Transverse colon (tissue), 4 donors: ENCODE results near the gene OTOGL. TPM values are rescaled to one million over a fixed set of nuclear protein-coding genes. Genes with fewer than 3 reads are reported as not detected.

Experiments used
- DNase-seq: peaks from one replicate; pipeline ENCODE4 v3.0.0-alpha.2; 2019
- H3K27ac ChIP-seq, 4 donors: fragments of 200-600 bp; sonication (generic); 2 replicates each; pipeline ENCODE4 v1.5.1; 2016 to 2018; ENCODE audit warnings: inconsistent platforms in 4 of 4
- H3K27me3 ChIP-seq: fragments of 200-600 bp; sonication (generic); 2 replicates; pipeline ENCODE4 v1.5.1; 2017; ENCODE audit warnings: inconsistent platforms
- H3K36me3 ChIP-seq, 4 donors: fragments of 200-600 bp; sonication (generic); 2 replicates each; pipeline ENCODE4 v1.5.1; 2017 to 2019; ENCODE audit warnings: inconsistent platforms in 4 of 4
- H3K4me1 ChIP-seq, 4 donors: fragments of 200-600 bp; sonication (generic); 2 replicates each; pipeline ENCODE4 v1.5.1; 2017 to 2020; ENCODE audit warnings: inconsistent platforms in 4 of 4
- H3K4me3 ChIP-seq, 4 donors: fragments of 200-600 bp; sonication (generic); 1 replicate in 1 of 4; 2 replicates in 3 of 4; pipeline versions ENCODE4 v1.5.1 to v1.6.1; 2017 to 2019; ENCODE audit warnings: inconsistent platforms in 4 of 4
- H3K9me3 ChIP-seq, 2 donors: fragments of 200-600 bp; sonication (generic); 2 replicates each; pipeline ENCODE4 v1.5.1; 2017 to 2019; ENCODE audit warnings: inconsistent platforms in 2 of 2
- EP300 ChIP-seq: sonication (generic); formaldehyde crosslinking; IDR thresholded peaks from one replicate; pipeline ENCODE4 v1.6.1; 2017; ENCODE audit warnings: antibody characterized with exemption, low read depth
- POLR2A ChIP-seq: fragments of 450-650 bp; IDR thresholded peaks from one replicate; pipeline ENCODE4 v1.6.1; 2016; ENCODE audit warnings: antibody characterized with exemption, mild to moderate bottlenecking, moderate library complexity
- POLR2AphosphoS5 ChIP-seq, 3 donors: sonication (generic); formaldehyde crosslinking; IDR thresholded peaks; one replicate each; pipeline ENCODE4 v1.6.1; 2016; ENCODE audit warnings: antibody characterized with exemption in 3 of 3
- WGBS, 2 donors: methylation state at CpG; one replicate each; pipeline ENCODE4 v1.1.5; 2018; ENCODE audit warnings: low coverage in 1 of 2; 5-methylcytosine and 5-hydroxymethylcytosine counted together
- in situ Hi-C, 4 donors: fragments of 200-750 bp; cut with MboI; loops; one replicate each; pipeline versions ENCODE4 v1.15.0 to v1.15.1; 2017; ENCODE audit warnings: low sequenced_read_pairs in 3 of 4, low pct_ligation_motif_present in 1 of 4, low pct_unique_long_range_greater_than_20kb in 1 of 4
- intact Hi-C: fragments of 100-400 bp; cut with DNase I; formaldehyde crosslinking; loops from one replicate; pipeline ENCODE4 v1.15.1; 2023; ENCODE audit warnings: low total_unique reads
- total RNA-seq, 4 donors: library from RNA; depleted of rRNA; stranded (reverse); fragments of >200 nt; gene quantifications; one replicate each; pipeline ENCODE4 v1.1.0, GENCODE V29; 2016
- TF ChIP-seq, protein P1 (sequence below), 5 experiments: fragments of 200-600 bp in 3 of 5; fragments of 450-650 bp in 2 of 5; sonication (generic) in 3 of 5; IDR thresholded peaks; 1 replicate in 2 of 5; 2 replicates in 3 of 5; pipeline ENCODE4 v1.5.1; 2016 to 2017; ENCODE audit warnings: antibody characterized with exemption in 5 of 5, inconsistent platforms in 3 of 5, mild to moderate bottlenecking in 2 of 5, moderate library complexity in 1 of 5

Gene OTOGL, protein sequence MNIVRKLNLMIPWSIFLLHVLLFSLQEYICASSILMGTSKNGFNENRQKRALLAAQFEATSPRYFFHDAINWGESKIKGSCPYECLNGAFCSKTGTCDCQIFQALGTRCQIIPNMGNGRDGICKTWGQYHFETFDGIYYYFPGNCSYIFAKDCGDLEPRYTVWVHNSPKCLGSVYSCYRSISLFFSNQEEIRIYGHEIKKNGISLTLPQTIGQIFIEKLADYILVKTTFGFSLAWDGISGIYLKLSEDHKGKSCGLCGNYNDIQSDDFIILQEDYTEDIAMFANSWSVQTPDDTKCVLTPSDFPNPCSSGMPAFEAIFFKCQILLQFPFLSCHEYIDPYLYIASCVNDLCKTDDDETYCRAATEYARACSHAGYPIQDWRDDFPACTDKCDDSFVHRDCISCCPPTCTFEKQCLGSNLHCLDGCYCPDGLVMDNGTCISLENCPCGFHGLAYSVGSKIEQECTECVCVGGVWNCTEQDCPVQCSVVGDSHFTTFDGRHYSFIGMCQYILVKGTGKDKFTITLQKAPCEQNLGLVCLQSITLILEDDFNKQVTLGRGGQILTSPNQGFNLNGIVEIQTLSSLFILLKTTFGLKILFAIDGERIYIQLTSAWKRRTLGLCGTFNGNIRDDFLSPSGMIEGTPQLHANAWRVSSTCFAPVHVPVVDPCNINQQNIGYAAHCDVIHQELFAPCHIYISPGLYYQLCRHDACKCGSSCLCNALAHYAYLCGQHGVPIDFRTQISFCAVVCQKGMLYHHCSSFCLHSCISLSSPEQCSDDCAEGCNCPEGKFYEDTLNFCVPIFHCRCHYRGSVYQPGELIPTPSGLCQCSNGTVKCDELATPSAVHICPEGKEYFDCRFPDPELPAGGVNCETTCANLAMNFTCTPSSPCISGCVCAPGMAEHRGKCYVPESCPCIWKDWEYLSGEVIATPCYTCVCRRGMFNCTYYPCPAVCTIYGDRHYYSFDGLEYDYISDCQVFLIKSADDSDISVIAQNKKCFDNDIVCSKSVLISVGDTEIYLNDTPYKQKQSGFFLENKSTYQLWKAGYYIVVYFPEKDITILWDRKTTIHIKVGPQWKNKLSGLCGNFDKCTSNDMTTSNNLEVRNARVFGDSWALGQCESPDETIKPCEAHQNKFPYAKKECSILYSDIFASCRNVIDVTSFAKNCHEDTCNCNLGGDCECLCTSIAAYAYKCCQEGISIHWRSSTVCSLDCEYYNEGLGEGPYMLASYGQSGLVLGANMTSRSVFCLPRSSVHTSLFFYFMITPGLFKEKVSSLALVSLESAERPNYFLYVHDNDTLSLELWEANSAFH (N-terminal part only)
- total RNA-seq = under 1 TPM in 3 of 4 donors, not detected in 1; 0.32 to 0.60 (median 0.41) TPM

DNA sequence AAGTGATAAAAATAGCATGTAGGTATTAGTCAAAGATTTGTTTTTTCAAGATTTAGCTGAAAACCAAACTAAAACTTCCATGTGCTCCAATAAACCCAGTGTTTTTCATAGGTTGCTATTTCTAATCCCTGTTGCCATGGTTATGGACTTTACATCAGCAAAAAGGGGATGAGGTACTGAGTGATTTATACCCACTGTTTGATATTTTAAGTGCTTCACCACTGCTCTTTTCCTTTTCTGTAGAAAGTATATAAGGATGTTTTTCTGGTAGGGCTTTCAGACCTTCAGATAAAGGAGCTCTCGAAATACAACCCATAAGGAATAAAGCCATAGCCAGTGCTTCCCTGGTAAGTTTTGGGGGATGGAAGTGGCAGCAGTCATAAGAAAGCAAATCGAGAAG, at the start of gene OTOGL:
Gene OTOGL (plus strand): TSS at position 279 of the 400 bp plus-strand sequence. CDS start 109,895 bp downstream, outside the sequence.
- in situ Hi-C loops = no loop called here
- Histone ChIP-seq H3K27ac (no peak within 1 kb of the TSS), H3K4me3 (no peak within 1 kb of the TSS), H3K27me3 (no peaks in the 10 kb centered on the region), H3K36me3 (no peaks in the 10 kb centered on the region), H3K4me1 (peaks cover 0 to 5% (median 0%) of the 10 kb centered on the region in 4 donors), H3K9me3 (no peaks in the 10 kb centered on the region)
- WGBS, 2 donors = 57 to 58% methylated on average over 2 of the region's 2 CpGs
- TF ChIP-seq, protein P1, sequence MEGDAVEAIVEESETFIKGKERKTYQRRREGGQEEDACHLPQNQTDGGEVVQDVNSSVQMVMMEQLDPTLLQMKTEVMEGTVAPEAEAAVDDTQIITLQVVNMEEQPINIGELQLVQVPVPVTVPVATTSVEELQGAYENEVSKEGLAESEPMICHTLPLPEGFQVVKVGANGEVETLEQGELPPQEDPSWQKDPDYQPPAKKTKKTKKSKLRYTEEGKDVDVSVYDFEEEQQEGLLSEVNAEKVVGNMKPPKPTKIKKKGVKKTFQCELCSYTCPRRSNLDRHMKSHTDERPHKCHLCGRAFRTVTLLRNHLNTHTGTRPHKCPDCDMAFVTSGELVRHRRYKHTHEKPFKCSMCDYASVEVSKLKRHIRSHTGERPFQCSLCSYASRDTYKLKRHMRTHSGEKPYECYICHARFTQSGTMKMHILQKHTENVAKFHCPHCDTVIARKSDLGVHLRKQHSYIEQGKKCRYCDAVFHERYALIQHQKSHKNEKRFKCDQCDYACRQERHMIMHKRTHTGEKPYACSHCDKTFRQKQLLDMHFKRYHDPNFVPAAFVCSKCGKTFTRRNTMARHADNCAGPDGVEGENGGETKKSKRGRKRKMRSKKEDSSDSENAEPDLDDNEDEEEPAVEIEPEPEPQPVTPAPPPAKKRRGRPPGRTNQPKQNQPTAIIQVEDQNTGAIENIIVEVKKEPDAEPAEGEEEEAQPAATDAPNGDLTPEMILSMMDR (IDR thresholded peaks at IDR 0.05) = no peak
- intact Hi-C loops = no loop called here
- no peak for DNase-seq

DNA sequence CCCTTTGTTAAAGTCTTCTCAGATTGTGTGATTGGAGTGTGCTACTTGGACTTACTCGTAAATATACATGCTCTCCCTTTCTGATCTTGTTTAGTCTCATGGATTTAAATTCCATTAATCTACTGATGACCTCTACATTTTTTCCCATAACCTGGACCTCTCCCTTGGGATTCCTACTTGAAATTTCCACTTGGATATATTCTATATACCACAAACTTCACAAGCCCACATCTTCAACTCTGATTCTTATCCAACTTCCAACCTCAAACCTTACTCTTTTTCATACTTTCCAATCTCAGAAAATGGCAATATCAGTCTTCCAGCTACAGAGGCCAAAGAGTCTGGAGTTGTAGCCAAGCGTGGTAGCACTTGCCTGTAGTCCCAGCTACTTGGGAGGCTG, 49.1 kb upstream of the OTOGL start:
- Histone ChIP-seq H3K27ac (no peak overlapping the region), H3K27me3 (no peaks in the 10 kb centered on the region), H3K36me3 (no peaks in the 10 kb centered on the region), H3K4me3 (no peak overlapping the region), H3K4me1 (peaks cover 0 to 15% (median 7%) of the 10 kb centered on the region in 4 donors), H3K9me3 (no peaks in the 10 kb centered on the region)
- intact Hi-C loops = loop anchor here (10.0 kb wide), 1 partner anchor 115 kb away; the partner anchor contains the start of gene PPP1R12A
- no peak for DNase-seq
- TF ChIP-seq EP300 (no peak), POLR2A (no peak)
- TF ChIP-seq, protein P1 (IDR thresholded peaks at IDR 0.05) = no peak
- WGBS, 2 donors = 70 to 71% methylated on average over 2 of the region's 2 CpGs
- in situ Hi-C loops = no loop called here

DNA sequence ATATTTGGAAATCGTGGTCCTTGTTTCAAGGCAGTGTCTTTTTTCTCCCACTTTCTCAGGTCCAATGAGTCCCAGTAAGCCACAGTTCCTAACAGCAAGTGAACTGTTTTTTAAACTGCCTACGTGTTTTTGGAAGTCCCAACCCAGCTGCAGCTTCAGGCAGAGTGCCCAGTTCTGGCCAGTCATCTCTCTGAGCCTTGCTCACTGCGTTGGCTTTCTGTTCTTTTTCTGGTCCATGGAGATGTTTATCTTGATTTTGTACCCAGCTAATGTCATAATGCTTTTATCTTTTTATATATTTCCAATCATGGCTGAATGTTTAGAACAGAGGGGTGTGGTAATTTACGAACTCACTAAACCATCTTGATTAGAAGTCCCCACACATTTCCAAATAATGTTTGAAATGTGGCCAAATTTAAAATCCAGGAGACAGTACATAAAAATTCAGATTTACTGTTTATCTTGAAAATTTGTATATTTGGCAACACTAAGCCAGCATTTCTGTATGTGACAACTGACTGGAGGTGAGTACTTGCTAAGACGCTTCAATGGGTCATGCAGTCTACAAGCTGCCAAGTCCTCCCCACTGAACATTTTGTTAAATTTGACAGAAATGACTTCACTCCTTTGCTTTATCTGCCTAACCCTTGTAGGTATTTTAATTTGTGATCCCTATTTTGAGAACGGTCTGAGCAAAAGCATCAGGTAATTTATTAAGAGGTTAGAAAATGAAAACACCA, 46.1 kb upstream of the OTOGL start:
- H3K4me3 ChIP-seq = no peak overlapping the region
- no peaks in the 10 kb centered on the region for H3K27me3 ChIP-seq
- peak overlapping the region; percentile 37 to 74 (median 64) for H3K27ac ChIP-seq
- DNase-seq = peak; percentile 54
- TF ChIP-seq POLR2AphosphoS5 (IDR thresholded peaks at IDR 0.05) (peak in 2 of 3 donors; percentile 6 to 49), POLR2A (no peak)
- peaks cover 0 to 15% (median 7%) of the 10 kb centered on the region in 4 donors for H3K4me1 ChIP-seq
- 48 to 59% methylated on average over 6 of the region's 6 CpGs for WGBS, 2 donors
- in situ Hi-C loops (no loop called here), intact Hi-C loops (loop anchor here (10.0 kb wide), 1 partner anchor 118 kb away; the partner anchor contains the start of gene PPP1R12A)
- no peaks in the 10 kb centered on the region for H3K9me3 ChIP-seq
- no peaks in the 10 kb centered on the region for H3K36me3 ChIP-seq

DNA sequence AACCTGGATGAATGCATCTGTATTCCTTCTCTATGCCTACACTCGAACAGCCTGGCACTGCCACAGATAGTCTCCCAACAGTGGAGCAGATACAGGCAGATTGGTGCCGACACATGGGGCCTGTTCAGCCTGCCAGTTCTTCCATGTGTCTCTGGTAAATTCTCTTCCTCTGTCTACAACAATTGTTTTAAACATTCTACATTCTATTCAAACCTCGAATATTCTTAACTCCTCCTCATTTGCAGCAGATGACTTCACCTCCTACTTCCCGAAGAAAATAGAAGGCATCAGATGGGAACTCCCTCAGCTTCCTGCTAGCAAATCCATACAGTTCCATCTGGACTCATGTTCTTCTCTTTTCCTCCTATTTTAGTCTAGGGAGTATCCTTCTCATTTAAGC, 43.1 kb upstream of the OTOGL start:
- no peak overlapping the region for H3K4me3 ChIP-seq
- peaks cover 0 to 15% (median 7%) of the 10 kb centered on the region in 4 donors for H3K4me1 ChIP-seq
- no peak for DNase-seq
- intact Hi-C loops (loop anchor here (10.0 kb wide), 1 partner anchor 121 kb away; the partner anchor contains the start of gene PPP1R12A), in situ Hi-C loops (no loop called here)
- H3K36me3 ChIP-seq = no peaks in the 10 kb centered on the region
- 76 to 79% methylated on average over 4 of the region's 4 CpGs for WGBS, 2 donors
- TF ChIP-seq POLR2AphosphoS5 (IDR thresholded peaks at IDR 0.05) = no peak
- TF ChIP-seq, protein P1 (IDR thresholded peaks at IDR 0.05) = no peak
- TF ChIP-seq POLR2A = no peak
- no peak for TF ChIP-seq EP300
- H3K9me3 ChIP-seq = no peaks in the 10 kb centered on the region
- H3K27me3 ChIP-seq = no peaks in the 10 kb centered on the region
- no peak overlapping the region for H3K27ac ChIP-seq
